Fibroblast of lung (primary cell): Measurements from ENCODE around the gene MTREX. TPM values are rescaled to one million over a fixed set of nuclear protein-coding genes. Genes with fewer than 3 reads are reported as not detected.
A peak's percentile ranks its signal among the peaks of the same experiment; 100 is the strongest.

Experiments used
- DNase-seq, 2 donors: peaks; one replicate each; pipeline versions ENCODE4 v3.0.0 to v3.0.0-alpha.2; 2010; ENCODE audit warnings: low read depth in 2 of 2
- H2AFZ ChIP-seq: 2 replicates; pipeline ENCODE4 v1.5.1; 2012; ENCODE audit warnings: low read length, control low read depth, inconsistent platforms
- H3K27ac ChIP-seq: 2 replicates; pipeline ENCODE4 v1.5.1; 2011; ENCODE audit warnings: low read length, control low read depth; ENCODE audit not compliant: insufficient read depth
- H3K27me3 ChIP-seq: 2 replicates; pipeline ENCODE4 v1.5.1; 2011; ENCODE audit warnings: mild to moderate bottlenecking, low read length; ENCODE audit not compliant: control insufficient read depth, insufficient read depth
- H3K36me3 ChIP-seq: 2 replicates; pipeline ENCODE4 v1.5.1; 2011; ENCODE audit warnings: low read length; ENCODE audit not compliant: control insufficient read depth, insufficient read depth
- H3K4me1 ChIP-seq: 2 replicates; pipeline ENCODE4 v1.5.1; 2011; ENCODE audit warnings: low read length; ENCODE audit not compliant: control insufficient read depth, insufficient read depth; ENCODE audit errors: extremely low read depth
- H3K4me2 ChIP-seq: 2 replicates; pipeline ENCODE4 v1.5.1; 2011; ENCODE audit warnings: low read length, control low read depth; ENCODE audit not compliant: insufficient read depth; ENCODE audit errors: extremely low read depth
- H3K4me3 ChIP-seq, 4 experiments: fragments of 200-600 bp in 1 of 4; sonication (generic) in 1 of 4; replicated peaks in 1 of 4; 2 replicates each; pipeline ENCODE4 v1.5.1; 2011 to 2016; ENCODE audit warnings: low read length in 4 of 4, low read depth in 3 of 4, mild to moderate bottlenecking in 3 of 4, control low read depth in 2 of 4, inconsistent platforms in 1 of 4, mixed read lengths in 1 of 4; ENCODE audit not compliant: insufficient read depth in 1 of 4; ENCODE audit errors: control extremely low read depth in 1 of 4
- H3K79me2 ChIP-seq: 2 replicates; pipeline ENCODE4 v1.5.1; 2012; ENCODE audit warnings: mild to moderate bottlenecking, low read length, inconsistent platforms; ENCODE audit not compliant: control insufficient read depth, insufficient read depth
- H3K9ac ChIP-seq: 2 replicates; pipeline ENCODE4 v1.5.1; 2011; ENCODE audit warnings: mild to moderate bottlenecking, low read length, control low read depth; ENCODE audit not compliant: insufficient read depth
- H3K9me3 ChIP-seq: 2 replicates; pipeline ENCODE4 v1.5.1; 2012; ENCODE audit warnings: low read depth, low read length; ENCODE audit not compliant: control insufficient read depth, insufficient read depth
- H4K20me1 ChIP-seq: 2 replicates; pipeline ENCODE4 v1.5.1; 2011; ENCODE audit warnings: low read length; ENCODE audit not compliant: control insufficient read depth, insufficient read depth; ENCODE audit errors: extremely low read depth
- EZH2 ChIP-seq: IDR thresholded peaks from 2 replicates; pipeline ENCODE4 v1.5.1; 2012; ENCODE audit warnings: low read length, control low read depth, mild to moderate bottlenecking; ENCODE audit errors: missing control alignments
- polyA plus RNA-seq, 2 donors: library from polyadenylated mRNA; depleted of rRNA in 1 of 2; stranded (reverse) in 1 of 2; unstranded in 1 of 2; fragments of >200 nt; gene quantifications; 2 replicates each; pipeline ENCODE4 v1.2.1, GENCODE V29; 2011 to 2012; ENCODE audit warnings: missing spikeins in 1 of 2
- total RNA-seq: library from RNA; depleted of rRNA; stranded (reverse); fragments of >200 nt; gene quantifications from 2 replicates; pipeline ENCODE4 v1.2.1, GENCODE V29; 2014
- TF ChIP-seq, protein P1 (sequence below), 2 donors: IDR thresholded peaks in 1 of 2; conservative IDR thresholded peaks in 1 of 2; 1 replicate in 1 of 2; 2 replicates in 1 of 2; pipeline ENCODE4 v1.5.1; 2011 to 2012; ENCODE audit warnings: low read length in 2 of 2, control low read depth in 1 of 2, inconsistent platforms in 1 of 2, low read depth in 1 of 2, mild to moderate bottlenecking in 1 of 2

MTREX gene
- total and polyA plus RNA-seq, 2 donors (not counting 1 experiment from before 2014, with no cell fraction given): 54.1 to 85.7 TPM

DNA sequence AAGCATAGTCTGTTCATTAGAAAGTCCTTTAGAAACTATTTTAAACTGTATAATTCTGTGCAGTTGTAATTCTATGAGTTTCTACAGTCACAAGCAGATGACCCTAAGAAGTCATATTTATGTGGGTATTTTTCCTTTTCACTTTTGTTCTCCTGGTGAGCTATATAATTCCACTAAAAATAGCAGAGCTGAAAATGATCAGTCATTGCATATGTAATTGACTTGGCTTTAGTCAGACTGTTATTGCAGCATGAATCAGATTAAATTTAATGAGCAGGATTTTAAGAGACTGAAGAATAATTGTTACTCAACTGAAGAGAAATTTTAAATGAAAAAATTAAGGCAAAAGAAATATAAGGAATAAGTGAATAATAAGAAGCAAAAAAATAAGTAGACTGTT, 108.5 kb downstream of the MTREX start:
- TF ChIP-seq, protein P1, sequence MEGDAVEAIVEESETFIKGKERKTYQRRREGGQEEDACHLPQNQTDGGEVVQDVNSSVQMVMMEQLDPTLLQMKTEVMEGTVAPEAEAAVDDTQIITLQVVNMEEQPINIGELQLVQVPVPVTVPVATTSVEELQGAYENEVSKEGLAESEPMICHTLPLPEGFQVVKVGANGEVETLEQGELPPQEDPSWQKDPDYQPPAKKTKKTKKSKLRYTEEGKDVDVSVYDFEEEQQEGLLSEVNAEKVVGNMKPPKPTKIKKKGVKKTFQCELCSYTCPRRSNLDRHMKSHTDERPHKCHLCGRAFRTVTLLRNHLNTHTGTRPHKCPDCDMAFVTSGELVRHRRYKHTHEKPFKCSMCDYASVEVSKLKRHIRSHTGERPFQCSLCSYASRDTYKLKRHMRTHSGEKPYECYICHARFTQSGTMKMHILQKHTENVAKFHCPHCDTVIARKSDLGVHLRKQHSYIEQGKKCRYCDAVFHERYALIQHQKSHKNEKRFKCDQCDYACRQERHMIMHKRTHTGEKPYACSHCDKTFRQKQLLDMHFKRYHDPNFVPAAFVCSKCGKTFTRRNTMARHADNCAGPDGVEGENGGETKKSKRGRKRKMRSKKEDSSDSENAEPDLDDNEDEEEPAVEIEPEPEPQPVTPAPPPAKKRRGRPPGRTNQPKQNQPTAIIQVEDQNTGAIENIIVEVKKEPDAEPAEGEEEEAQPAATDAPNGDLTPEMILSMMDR (conservative IDR thresholded peaks at IDR 0.05 in 1 of 2, IDR thresholded peaks at IDR 0.05 in 1 of 2; ENCODE audit: low read depth in 1 of 2, low read length in 2 of 2): no peak
- no peak for TF ChIP-seq EZH2
- Histone ChIP-seq H3K9me3 (no peaks in the 10 kb centered on the region), H3K4me2 (no peak overlapping the region), H3K79me2 (no peaks in the 10 kb centered on the region), H3K4me1 (peaks cover 12% of the 10 kb centered on the region), H4K20me1 (no peaks in the 10 kb centered on the region), H2AFZ (no peak overlapping the region), H3K4me3 (no peak overlapping the region), H3K9ac (no peak overlapping the region), H3K27ac (no peak overlapping the region), H3K36me3 (no peaks in the 10 kb centered on the region), H3K27me3 (no peaks in the 10 kb centered on the region)
- DNase-seq: peak in 1 of 2 donors; percentile 38

DNA sequence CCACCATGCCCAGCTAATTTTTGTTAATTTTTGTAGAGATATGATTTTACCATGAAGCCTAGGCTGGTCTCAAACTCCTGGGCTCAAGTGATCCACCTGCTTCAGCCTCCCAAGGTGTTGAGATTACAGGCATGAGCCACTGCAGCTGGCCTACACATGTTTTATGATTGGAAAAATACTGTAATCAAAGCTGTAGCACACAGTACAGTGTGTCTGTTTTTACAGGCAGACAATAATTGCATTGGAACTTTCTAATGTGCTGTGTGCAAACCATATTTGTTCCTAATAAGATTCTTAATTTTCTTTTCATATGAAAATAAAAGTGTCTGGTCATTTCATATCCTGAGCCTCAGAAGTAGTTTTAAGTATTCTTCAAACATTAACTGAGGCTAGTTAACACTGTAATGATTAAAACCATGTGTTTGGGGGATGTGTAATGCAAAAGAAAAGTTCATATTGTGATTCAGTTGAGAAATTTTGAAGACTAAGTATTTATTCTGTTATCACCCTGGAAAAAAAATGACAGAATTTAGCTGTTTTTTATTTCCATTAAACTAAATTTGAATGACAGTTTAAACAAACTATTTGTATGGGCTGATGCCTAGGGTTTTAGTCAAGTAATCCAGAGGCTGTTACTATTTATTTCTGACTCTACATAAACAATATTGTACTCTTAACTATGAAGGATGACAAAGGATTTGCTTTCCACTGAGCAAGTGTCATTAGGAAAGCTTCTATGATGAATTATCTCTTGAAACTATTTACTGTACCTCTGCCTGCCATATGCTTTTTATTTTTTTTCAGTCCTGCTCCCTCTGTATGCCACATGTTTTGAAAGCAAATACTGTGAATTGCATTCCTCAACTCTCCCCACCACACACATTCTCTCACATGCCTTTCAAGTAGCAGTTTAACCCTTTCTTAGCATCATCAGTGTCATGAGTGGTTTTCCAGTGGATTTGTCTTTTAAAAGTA, 111.5 kb downstream of the MTREX start:
- Histone ChIP-seq H3K36me3 (peaks cover 6% of the 10 kb centered on the region), H3K27me3 (no peaks in the 10 kb centered on the region), H4K20me1 (no peaks in the 10 kb centered on the region), H3K4me1 (peaks cover 12% of the 10 kb centered on the region), H3K4me2 (peak overlapping the region; percentile 4), H3K79me2 (no peaks in the 10 kb centered on the region), H2AFZ (no peak overlapping the region), H3K4me3 (no peak overlapping the region), H3K9ac (no peak overlapping the region), H3K27ac (no peak overlapping the region), H3K9me3 (no peaks in the 10 kb centered on the region)
- TF ChIP-seq, protein P1 (conservative IDR thresholded peaks at IDR 0.05 in 1 of 2, IDR thresholded peaks at IDR 0.05 in 1 of 2; ENCODE audit: low read depth in 1 of 2, low read length in 2 of 2): no peak
- no peak for TF ChIP-seq EZH2
- peak; percentile 44 to 78 for DNase-seq

DNA sequence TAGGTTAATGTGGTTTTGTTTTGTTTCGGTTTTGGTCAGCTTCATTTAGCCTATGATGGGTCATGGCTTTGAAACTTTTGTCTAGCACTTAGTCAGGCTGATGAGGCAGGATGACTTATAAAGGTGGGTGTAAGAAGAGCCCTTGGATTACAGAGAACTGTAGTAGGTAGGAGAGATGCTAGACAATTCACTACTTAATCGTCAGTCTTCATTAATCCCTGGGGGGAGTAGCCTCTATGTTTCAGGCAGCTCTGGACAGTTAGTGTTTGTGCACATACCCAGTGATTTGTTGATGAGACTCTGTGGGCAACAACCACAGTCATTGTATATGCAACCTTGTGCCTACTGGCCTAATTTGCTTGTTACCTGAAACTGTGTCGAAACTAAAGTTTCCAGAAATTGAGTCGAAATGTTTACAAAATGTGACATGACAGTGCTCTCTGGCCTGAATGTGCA, 113.3 kb downstream of the MTREX start:
- H3K79me2 ChIP-seq: no peaks in the 10 kb centered on the region
- TF ChIP-seq, protein P1 (conservative IDR thresholded peaks at IDR 0.05 in 1 of 2, IDR thresholded peaks at IDR 0.05 in 1 of 2; ENCODE audit: low read depth in 1 of 2, low read length in 2 of 2): no peak
- no peak for TF ChIP-seq EZH2
- H3K4me2 ChIP-seq: no peak overlapping the region
- peak in 1 of 2 donors; percentile 60 for DNase-seq
- H3K9me3 ChIP-seq: no peaks in the 10 kb centered on the region
- H3K9ac ChIP-seq: no peak overlapping the region
- H3K4me3 ChIP-seq: no peak overlapping the region
- H3K27me3 ChIP-seq: no peaks in the 10 kb centered on the region
- peaks cover 12% of the 10 kb centered on the region for H3K4me1 ChIP-seq
- no peaks in the 10 kb centered on the region for H4K20me1 ChIP-seq
- H3K27ac ChIP-seq: no peak overlapping the region
- H3K36me3 ChIP-seq: peaks cover 6% of the 10 kb centered on the region
- H2AFZ ChIP-seq: no peak overlapping the region
